ENCODE data around the gene USP28. TPM values are rescaled to one million over a fixed set of nuclear protein-coding genes. Genes with fewer than 3 reads are reported as not detected.
"Not testable (repeated sequence)": the region's sequence is repeated elsewhere in the genome, so short reads cannot be mapped to it uniquely, and the experiment has no call there.

USP28 gene
- polyA plus RNA-seq, 2 of the 4 experiments (the other 2 are of a cell fraction): 15.4 to 31.3 TPM

DNA sequence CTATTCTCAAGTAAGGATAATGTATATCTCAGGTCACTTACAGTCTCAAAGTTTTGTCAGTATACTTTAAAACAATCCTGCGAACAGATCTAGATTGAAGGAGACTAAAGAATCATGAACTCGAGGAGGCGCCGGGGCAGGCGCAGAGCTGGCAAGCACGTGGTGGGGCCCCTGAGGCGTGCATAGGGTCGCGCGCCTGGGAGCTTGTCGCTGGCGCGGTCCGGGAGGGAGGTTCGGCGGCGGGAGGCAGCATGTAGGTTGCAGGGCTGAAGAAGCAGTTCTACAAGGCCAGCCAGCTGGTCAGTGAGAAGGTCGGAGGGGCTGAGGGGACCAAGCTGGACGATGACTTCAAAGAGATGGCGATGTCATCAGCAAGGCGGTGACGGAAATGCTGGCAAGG lies 86.4 kb downstream of the USP28 start:
- 75% methylated on average over 18 of the region's 22 CpGs for WGBS (ENCODE audit: missing lambda C conversion rate)
- ATAC-seq; H3K4me1 ChIP-seq; DNase-seq (ENCODE audit: low read depth in 1 of 2, low spot score in 1 of 2); H3K27ac ChIP-seq; H3K4me3 ChIP-seq; H3K4me2 ChIP-seq; H3K9me3 ChIP-seq; POLR2A ChIA-PET; FAIRE-seq: not testable (repeated sequence)
- CTCF ChIA-PET: interaction anchor here (1.8 kb wide), 1 partner anchor 8 kb away, joined by 5 read pairs; no protein-coding TSS in a partner anchor

GRCh38 chr11:113782134-113782533 lies 93.2 kb downstream of the USP28 start:
- Histone ChIP-seq H3K4me3 (no peak overlapping the region), H3K9me3 (no peaks in the 10 kb centered on the region), H3K27ac (no peak overlapping the region), H3K4me2 (no peak overlapping the region), H3K4me1 (no peaks in the 10 kb centered on the region)
- ChIA-PET CTCF (interaction anchor here (0.6 kb wide), 1 partner anchor 102 kb away, joined by 3 read pairs; no protein-coding TSS in a partner anchor), POLR2A (no interaction called here)
- WGBS (ENCODE audit: missing lambda C conversion rate): 17% methylated on average over 1 of the region's 1 CpG
- ATAC-seq: no peak
- DNase-seq (ENCODE audit: low read depth in 1 of 2, low spot score in 1 of 2): no peak
- TF ChIP-seq SMC3 (IDR thresholded peaks at IDR 0.05) (no peak), TFCP2L1 (CRISPR knock-in tag; IDR thresholded peaks at IDR 0.05) (no peak), CBX2 (IDR thresholded peaks at IDR 0.05; ENCODE audit: borderline replicate concordance, low read depth) (no peak), E2F6 (IDR thresholded peaks at IDR 0.05; ENCODE audit: borderline replicate concordance, low read depth) (no peak)
- FAIRE-seq: no peak

DNA sequence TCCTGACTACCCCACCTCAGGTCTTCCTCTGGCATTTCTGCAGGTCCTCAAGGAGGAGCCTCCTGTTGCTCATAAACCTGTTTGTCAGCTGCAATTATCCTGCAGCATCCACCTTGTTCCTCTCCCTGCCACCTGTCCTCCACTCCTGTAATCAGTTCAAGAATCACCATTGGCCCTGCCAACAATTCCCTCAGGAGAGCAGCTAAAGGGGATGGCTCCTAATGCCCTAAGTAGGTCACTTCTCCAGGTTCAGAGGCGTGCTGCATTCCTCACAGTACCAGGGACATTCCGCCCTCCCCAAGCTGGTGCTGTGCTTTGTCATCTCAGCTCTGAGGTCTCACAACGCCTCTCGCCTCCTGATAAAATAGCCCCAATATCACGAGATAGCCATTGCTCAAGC lies 93.7 kb downstream of the USP28 start:
- no peak overlapping the region for H3K4me3 ChIP-seq
- DNase-seq (ENCODE audit: low read depth in 1 of 2, low spot score in 1 of 2): no peak
- WGBS (ENCODE audit: missing lambda C conversion rate): 42% methylated on average over 5 of the region's 5 CpGs
- H3K4me2 ChIP-seq: no peak overlapping the region
- FAIRE-seq: no peak
- H3K9me3 ChIP-seq: no peaks in the 10 kb centered on the region
- ChIA-PET CTCF (interaction anchor here (0.9 kb wide), 1 partner anchor 15 kb away, joined by 3 read pairs; no protein-coding TSS in a partner anchor), POLR2A (no interaction called here)
- no peak overlapping the region for H3K27ac ChIP-seq
- H3K4me1 ChIP-seq: no peaks in the 10 kb centered on the region
- no peak; a peak in 1 of 6 replicates for ATAC-seq
- TF ChIP-seq RCOR1 (IDR thresholded peaks at IDR 0.05; ENCODE audit: low read depth, low read length) (no peak), EHF (CRISPR knock-in tag; IDR thresholded peaks at IDR 0.05) (no peak), CEBPB (IDR thresholded peaks at IDR 0.05) (no peak), RNF2 (IDR thresholded peaks at IDR 0.05; ENCODE audit: borderline replicate concordance, low read depth) (no peak), EHMT2 (IDR thresholded peaks at IDR 0.05; ENCODE audit: low read depth) (no peak), HOXA7 (CRISPR knock-in tag; IDR thresholded peaks at IDR 0.05) (no peak)

DNA sequence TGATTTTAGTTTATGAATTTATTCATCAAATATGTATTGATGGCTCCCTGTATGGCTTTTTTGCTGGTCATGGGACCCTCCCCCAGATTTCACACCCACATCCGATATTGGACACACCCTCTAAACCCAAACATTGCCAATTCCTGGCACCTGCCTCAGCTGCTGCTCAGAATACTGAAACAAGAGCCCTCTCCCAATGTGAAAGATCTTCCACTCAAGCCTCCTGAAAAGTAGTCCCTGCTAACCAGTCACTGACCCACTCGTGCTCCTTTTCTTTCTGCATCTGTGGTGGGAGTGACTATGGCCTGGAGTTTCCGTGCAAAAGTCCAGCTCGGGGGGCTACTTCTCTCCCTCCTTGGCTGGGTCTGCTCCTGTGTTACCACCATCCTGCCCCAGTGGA lies 95.9 kb downstream of the USP28 start, which contains the start of gene CLDN25:
TSS of gene CLDN25 (plus strand) at position 301 of the 400 bp plus-strand sequence. CDS start at position 301, 0 bp downstream.
- POLR2A ChIA-PET: no interaction called here
- CTCF ChIA-PET: interaction anchor here (1.4 kb wide), 1 partner anchor 18 kb away, joined by 3 read pairs; no protein-coding TSS in a partner anchor
- FAIRE-seq (no peak), DNase-seq (ENCODE audit: low read depth in 1 of 2, low spot score in 1 of 2) (no peak), ATAC-seq (no peak)
- Histone ChIP-seq H3K4me3 (no peak within 1 kb of the TSS), H3K4me2 (no peak within 1 kb of the TSS), H3K9me3 (no peaks in the 10 kb centered on the region), H3K4me1 (no peaks in the 10 kb centered on the region), H3K27ac (no peak within 1 kb of the TSS)
- no peak for TF ChIP-seq USF2 (IDR thresholded peaks at IDR 0.05)
- TF ChIP-seq CEBPB (IDR thresholded peaks at IDR 0.05): no peak
- no peak for TF ChIP-seq ZFP36 (IDR thresholded peaks at IDR 0.05; ENCODE audit: borderline replicate concordance, partially characterized antibody)
- TF ChIP-seq MYC (IDR thresholded peaks at IDR 0.05; ENCODE audit: borderline replicate concordance, low read length): no peak
- no peak for TF ChIP-seq RAD21 (conservative IDR thresholded peaks at IDR 0.05 in 1 of 2, IDR thresholded peaks at IDR 0.05 in 1 of 2)
- no peak for TF ChIP-seq ZSCAN20 (CRISPR knock-in tag; IDR thresholded peaks at IDR 0.05)
- TF ChIP-seq, protein P1, sequence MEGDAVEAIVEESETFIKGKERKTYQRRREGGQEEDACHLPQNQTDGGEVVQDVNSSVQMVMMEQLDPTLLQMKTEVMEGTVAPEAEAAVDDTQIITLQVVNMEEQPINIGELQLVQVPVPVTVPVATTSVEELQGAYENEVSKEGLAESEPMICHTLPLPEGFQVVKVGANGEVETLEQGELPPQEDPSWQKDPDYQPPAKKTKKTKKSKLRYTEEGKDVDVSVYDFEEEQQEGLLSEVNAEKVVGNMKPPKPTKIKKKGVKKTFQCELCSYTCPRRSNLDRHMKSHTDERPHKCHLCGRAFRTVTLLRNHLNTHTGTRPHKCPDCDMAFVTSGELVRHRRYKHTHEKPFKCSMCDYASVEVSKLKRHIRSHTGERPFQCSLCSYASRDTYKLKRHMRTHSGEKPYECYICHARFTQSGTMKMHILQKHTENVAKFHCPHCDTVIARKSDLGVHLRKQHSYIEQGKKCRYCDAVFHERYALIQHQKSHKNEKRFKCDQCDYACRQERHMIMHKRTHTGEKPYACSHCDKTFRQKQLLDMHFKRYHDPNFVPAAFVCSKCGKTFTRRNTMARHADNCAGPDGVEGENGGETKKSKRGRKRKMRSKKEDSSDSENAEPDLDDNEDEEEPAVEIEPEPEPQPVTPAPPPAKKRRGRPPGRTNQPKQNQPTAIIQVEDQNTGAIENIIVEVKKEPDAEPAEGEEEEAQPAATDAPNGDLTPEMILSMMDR (IDR thresholded peaks at IDR 0.05): no peak
- no peak for TF ChIP-seq PHF8 (IDR thresholded peaks at IDR 0.05; ENCODE audit: borderline replicate concordance, low read depth)
- TF ChIP-seq CBX8 (IDR thresholded peaks at IDR 0.05): no peak
- no peak for TF ChIP-seq KDM1A (IDR thresholded peaks at IDR 0.05; ENCODE audit: low read depth)
- no peak for TF ChIP-seq EHF (CRISPR knock-in tag; IDR thresholded peaks at IDR 0.05)
- TF ChIP-seq NR3C1 (IDR thresholded peaks at IDR 0.05): no peak
- TF ChIP-seq RNF2 (IDR thresholded peaks at IDR 0.05; ENCODE audit: borderline replicate concordance, low read depth): no peak
- no peak for TF ChIP-seq POLR2AphosphoS2 (conservative IDR thresholded peaks at IDR 0.05; ENCODE audit: low read length)
- TF ChIP-seq JUNB (IDR thresholded peaks at IDR 0.05): no peak
- no peak for TF ChIP-seq E2F6 (IDR thresholded peaks at IDR 0.05; ENCODE audit: borderline replicate concordance, low read depth)
- no peak for TF ChIP-seq NPAS2 (CRISPR knock-in tag; IDR thresholded peaks at IDR 0.05; ENCODE audit: borderline replicate concordance)
- no peak for TF ChIP-seq ESRRA (IDR thresholded peaks at IDR 0.05; ENCODE audit: borderline replicate concordance, low read length)
- no peak for TF ChIP-seq HDAC2 (IDR thresholded peaks at IDR 0.05)
- TF ChIP-seq HOXB5 (CRISPR knock-in tag; IDR thresholded peaks at IDR 0.05): no peak
- WGBS (ENCODE audit: missing lambda C conversion rate): 32% methylated on average over 4 of the region's 4 CpGs

All from A549 (cell line).